Activated gamma-delta T cell treated with Interleukin-2 at 50 U/mL for 16 hours (primary cell): ENCODE data around the gene FBXL16.
"Not testable (repeated sequence)": the region's sequence is repeated elsewhere in the genome, so short reads cannot be mapped to it uniquely, and the experiment has no call there.

Experiments used
- DNase-seq: peaks from one replicate; pipeline ENCODE4 v3.0.0-alpha.2; 2020

Gene FBXL16

GRCh38 chr16:708019-708418 lies 2.4 kb upstream of the FBXL16 start:
- no peak for DNase-seq

GRCh38 chr16:707062-707538 lies 1.5 kb upstream of the FBXL16 start:
- no peak for DNase-seq

GRCh38 chr16:706189-707061 lies 824 bp upstream of the FBXL16 start:
- no peak for DNase-seq

GRCh38 chr16:704552-705380 lies 835 bp downstream of the FBXL16 start:
- DNase-seq = no peak

GRCh38 chr16:704047-704446 lies 1.6 kb downstream of the FBXL16 start:
- no peak for DNase-seq

GRCh38 chr16:703406-703805 lies 2.2 kb downstream of the FBXL16 start:
- DNase-seq = no peak

GRCh38 chr16:702341-702740 lies 3.3 kb downstream of the FBXL16 start:
- no peak for DNase-seq

GRCh38 chr16:700684-701584 lies 4.7 kb downstream of the FBXL16 start:
- peak; percentile 36 for DNase-seq

- no peak for DNase-seq
Observed at GRCh38 chr16:698911-699671, 6.5 kb downstream of the FBXL16 start.

- DNase-seq = peak; percentile 52
Observed at GRCh38 chr16:695355-696089, 10.1 kb downstream of the FBXL16 start.

- no peak for DNase-seq
Observed at GRCh38 chr16:694863-695354, 10.7 kb downstream of the FBXL16 start.

- no peak for DNase-seq
Observed at GRCh38 chr16:694187-694862, 11.3 kb downstream of the FBXL16 start.

- DNase-seq = peak; percentile 45
Observed at GRCh38 chr16:693766-694165, 11.8 kb downstream of the FBXL16 start.

GRCh38 chr16:693364-693763 lies 12.2 kb downstream of the FBXL16 start:
- no peak for DNase-seq

GRCh38 chr16:692356-693108 lies 13.1 kb downstream of the FBXL16 start:
- no peak for DNase-seq

GRCh38 chr16:691242-691641 lies 14.4 kb downstream of the FBXL16 start:
- DNase-seq = not testable (repeated sequence)

- no peak for DNase-seq
Observed at GRCh38 chr16:689175-689897, 16.3 kb downstream of the FBXL16 start.

- no peak for DNase-seq
Observed at GRCh38 chr16:687499-687898, 18.1 kb downstream of the FBXL16 start.
